Measurements from ENCODE around the gene SEMA5A. TPM values are rescaled to one million over a fixed set of nuclear protein-coding genes. Genes with fewer than 3 reads are reported as not detected.

Gene SEMA5A
- total and polyA plus RNA-seq, 2 of the 13 experiments (the other 11 are each of a cell fraction or from before 2014, with no cell fraction given), result 0.01 TPM; not detected in 1

DNA sequence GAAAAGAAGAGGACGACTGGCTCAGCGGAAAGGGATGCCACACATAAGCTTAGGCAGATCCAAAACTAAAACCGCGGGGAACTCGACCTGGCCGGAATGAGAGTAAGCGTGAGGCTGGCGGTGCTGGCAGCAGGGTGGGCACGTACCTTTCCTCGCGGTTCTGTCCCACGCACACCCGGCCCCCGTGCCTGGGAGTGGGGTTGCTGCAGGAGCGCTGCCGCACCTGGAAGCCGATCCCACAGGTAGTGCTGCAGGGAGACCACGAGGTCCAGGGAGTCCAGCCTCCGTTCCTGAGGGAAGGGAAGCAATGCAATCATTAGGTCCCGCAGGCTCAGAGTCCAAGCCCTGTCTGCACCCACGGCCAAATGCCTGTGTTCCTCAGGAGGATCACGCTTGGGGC is 427.0 kb downstream of the SEMA5A start (continued):
- TF ChIP-seq, protein P1, sequence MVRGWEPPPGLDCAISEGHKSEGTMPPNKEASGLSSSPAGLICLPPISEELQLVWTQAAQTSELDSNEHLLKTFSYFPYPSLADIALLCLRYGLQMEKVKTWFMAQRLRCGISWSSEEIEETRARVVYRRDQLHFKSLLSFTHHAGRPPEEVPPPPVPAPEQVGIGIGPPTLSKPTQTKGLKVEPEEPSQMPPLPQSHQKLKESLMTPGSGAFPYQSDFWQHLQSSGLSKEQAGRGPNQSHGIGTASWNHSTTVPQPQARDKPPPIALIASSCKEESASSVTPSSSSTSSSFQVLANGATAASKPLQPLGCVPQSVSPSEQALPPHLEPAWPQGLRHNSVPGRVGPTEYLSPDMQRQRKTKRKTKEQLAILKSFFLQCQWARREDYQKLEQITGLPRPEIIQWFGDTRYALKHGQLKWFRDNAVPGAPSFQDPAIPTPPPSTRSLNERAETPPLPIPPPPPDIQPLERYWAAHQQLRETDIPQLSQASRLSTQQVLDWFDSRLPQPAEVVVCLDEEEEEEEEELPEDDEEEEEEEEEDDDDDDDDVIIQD (CRISPR knock-in tag; IDR thresholded peaks at IDR 0.05; ENCODE audit: low read depth), result no peak
- TF ChIP-seq TBX2 (CRISPR knock-in tag; IDR thresholded peaks at IDR 0.05; ENCODE audit: borderline replicate concordance), result no peak
- TF ChIP-seq, protein P2, sequence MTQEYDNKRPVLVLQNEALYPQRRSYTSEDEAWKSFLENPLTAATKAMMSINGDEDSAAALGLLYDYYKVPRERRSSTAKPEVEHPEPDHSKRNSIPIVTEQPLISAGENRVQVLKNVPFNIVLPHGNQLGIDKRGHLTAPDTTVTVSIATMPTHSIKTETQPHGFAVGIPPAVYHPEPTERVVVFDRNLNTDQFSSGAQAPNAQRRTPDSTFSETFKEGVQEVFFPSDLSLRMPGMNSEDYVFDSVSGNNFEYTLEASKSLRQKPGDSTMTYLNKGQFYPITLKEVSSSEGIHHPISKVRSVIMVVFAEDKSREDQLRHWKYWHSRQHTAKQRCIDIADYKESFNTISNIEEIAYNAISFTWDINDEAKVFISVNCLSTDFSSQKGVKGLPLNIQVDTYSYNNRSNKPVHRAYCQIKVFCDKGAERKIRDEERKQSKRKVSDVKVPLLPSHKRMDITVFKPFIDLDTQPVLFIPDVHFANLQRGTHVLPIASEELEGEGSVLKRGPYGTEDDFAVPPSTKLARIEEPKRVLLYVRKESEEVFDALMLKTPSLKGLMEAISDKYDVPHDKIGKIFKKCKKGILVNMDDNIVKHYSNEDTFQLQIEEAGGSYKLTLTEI (CRISPR knock-in tag; conservative IDR thresholded peaks at IDR 0.05), result no peak
- TF ChIP-seq, protein P3, sequence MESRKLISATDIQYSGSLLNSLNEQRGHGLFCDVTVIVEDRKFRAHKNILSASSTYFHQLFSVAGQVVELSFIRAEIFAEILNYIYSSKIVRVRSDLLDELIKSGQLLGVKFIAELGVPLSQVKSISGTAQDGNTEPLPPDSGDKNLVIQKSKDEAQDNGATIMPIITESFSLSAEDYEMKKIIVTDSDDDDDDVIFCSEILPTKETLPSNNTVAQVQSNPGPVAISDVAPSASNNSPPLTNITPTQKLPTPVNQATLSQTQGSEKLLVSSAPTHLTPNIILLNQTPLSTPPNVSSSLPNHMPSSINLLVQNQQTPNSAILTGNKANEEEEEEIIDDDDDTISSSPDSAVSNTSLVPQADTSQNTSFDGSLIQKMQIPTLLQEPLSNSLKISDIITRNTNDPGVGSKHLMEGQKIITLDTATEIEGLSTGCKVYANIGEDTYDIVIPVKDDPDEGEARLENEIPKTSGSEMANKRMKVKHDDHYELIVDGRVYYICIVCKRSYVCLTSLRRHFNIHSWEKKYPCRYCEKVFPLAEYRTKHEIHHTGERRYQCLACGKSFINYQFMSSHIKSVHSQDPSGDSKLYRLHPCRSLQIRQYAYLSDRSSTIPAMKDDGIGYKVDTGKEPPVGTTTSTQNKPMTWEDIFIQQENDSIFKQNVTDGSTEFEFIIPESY (CRISPR knock-in tag; IDR thresholded peaks at IDR 0.05), result no peak
- TF ChIP-seq SNAPC2 (CRISPR knock-in tag; IDR thresholded peaks at IDR 0.05), result no peak

DNA sequence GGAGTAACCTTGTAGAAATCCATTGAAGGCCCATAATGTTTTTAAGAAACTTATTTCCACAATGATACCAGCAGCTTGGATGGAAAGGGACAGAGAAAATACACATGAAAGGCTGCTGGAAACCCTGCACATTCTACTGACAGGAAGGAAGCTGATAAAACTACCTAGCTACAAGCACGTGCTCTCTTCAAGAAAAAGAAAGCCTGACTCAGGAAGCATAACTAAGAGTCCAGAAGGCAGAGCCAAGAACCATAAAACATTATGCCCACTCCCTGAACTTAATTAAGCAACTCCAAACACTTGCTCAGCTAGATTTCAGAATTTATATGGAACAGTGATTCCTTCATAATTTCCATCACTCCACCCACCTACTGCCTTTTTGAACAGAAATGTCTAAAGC is 430.8 kb downstream of the SEMA5A start:
- H3K4me2 ChIP-seq (ENCODE audit: low read depth, low read length), result no peak overlapping the region
- H3K4me1 ChIP-seq (ENCODE audit: insufficient read depth, low read length), result no peaks in the 10 kb centered on the region
- in situ Hi-C loops (cut with HindIII; ENCODE audit: extremely low pct_ligation_motif_present, low pct_unique_long_range_greater_than_20kb), result no loop called here
- ChIA-PET CTCF (ENCODE audit: low intra/inter-chr PET ratio, low total read pairs) (no interaction called here), POLR2A (no interaction called here)
- no peak for ATAC-seq
- no peak overlapping the region for H3K27ac ChIP-seq (ENCODE audit: extremely low read length, insufficient read depth, low read length)
- no peak for FAIRE-seq
- intact Hi-C loops (cut with micrococcal nuclease; ENCODE audit: unreplicated experiment), result no loop called here
- no peak overlapping the region for H3K4me3 ChIP-seq (replicated peaks in 1 of 3; ENCODE audit: insufficient read depth in 1 of 3, low read depth in 2 of 3, low read length in 3 of 3)
- no peak overlapping the region for H2AFZ ChIP-seq (ENCODE audit: low read length)
- H4K20me1 ChIP-seq (ENCODE audit: insufficient read depth, low read length), result no peaks in the 10 kb centered on the region
- no TSS peak for BruUV-seq (replicated peaks)
- DNase-seq (ENCODE audit: low spot score), result no peak
- H3K9ac ChIP-seq (ENCODE audit: insufficient read depth, low read depth, low read length), result no peak overlapping the region
- no peaks in the 10 kb centered on the region for H3K79me2 ChIP-seq (ENCODE audit: insufficient read depth, low read length)
- 0% methylated on average over 1 of the region's 1 CpG for WGBS (ENCODE audit: low lambda C conversion rate)
- H3K9me3 ChIP-seq (ENCODE audit: low read length), result peaks cover 54% of the 10 kb centered on the region
- no peaks in the 10 kb centered on the region for H3K36me3 ChIP-seq (replicated peaks in 1 of 2; ENCODE audit: control insufficient read depth in 1 of 2, insufficient read depth in 2 of 2, low read length in 2 of 2)
- no peaks in the 10 kb centered on the region for H3K27me3 ChIP-seq (ENCODE audit: control insufficient read depth in 1 of 2, insufficient read depth in 2 of 2, low read length in 2 of 2)
- no peak for TF ChIP-seq EED (CRISPR knock-in tag; IDR thresholded peaks at IDR 0.05)
- TF ChIP-seq, protein P4, sequence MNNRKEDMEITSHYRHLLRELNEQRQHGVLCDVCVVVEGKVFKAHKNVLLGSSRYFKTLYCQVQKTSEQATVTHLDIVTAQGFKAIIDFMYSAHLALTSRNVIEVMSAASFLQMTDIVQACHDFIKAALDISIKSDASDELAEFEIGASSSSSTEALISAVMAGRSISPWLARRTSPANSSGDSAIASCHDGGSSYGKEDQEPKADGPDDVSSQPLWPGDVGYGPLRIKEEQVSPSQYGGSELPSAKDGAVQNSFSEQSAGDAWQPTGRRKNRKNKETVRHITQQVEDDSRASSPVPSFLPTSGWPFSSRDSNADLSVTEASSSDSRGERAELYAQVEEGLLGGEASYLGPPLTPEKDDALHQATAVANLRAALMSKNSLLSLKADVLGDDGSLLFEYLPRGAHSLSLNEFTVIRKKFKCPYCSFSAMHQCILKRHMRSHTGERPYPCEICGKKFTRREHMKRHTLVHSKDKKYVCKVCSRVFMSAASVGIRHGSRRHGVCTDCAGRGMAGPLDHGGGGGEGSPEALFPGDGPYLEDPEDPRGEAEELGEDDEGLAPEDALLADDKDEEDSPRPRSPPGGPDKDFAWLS (CRISPR knock-in tag; IDR thresholded peaks at IDR 0.05; ENCODE audit: borderline replicate concordance), result no peak
- no peak for TF ChIP-seq DR1 (CRISPR knock-in tag; IDR thresholded peaks at IDR 0.05)
- TF ChIP-seq FOXK1 (CRISPR knock-in tag; IDR thresholded peaks at IDR 0.05; ENCODE audit: borderline replicate concordance, low read depth), result no peak
- no peak for TF ChIP-seq SRF (IDR thresholded peaks at IDR 0.05; ENCODE audit: low read depth, low read length)
- TF ChIP-seq, protein P5, sequence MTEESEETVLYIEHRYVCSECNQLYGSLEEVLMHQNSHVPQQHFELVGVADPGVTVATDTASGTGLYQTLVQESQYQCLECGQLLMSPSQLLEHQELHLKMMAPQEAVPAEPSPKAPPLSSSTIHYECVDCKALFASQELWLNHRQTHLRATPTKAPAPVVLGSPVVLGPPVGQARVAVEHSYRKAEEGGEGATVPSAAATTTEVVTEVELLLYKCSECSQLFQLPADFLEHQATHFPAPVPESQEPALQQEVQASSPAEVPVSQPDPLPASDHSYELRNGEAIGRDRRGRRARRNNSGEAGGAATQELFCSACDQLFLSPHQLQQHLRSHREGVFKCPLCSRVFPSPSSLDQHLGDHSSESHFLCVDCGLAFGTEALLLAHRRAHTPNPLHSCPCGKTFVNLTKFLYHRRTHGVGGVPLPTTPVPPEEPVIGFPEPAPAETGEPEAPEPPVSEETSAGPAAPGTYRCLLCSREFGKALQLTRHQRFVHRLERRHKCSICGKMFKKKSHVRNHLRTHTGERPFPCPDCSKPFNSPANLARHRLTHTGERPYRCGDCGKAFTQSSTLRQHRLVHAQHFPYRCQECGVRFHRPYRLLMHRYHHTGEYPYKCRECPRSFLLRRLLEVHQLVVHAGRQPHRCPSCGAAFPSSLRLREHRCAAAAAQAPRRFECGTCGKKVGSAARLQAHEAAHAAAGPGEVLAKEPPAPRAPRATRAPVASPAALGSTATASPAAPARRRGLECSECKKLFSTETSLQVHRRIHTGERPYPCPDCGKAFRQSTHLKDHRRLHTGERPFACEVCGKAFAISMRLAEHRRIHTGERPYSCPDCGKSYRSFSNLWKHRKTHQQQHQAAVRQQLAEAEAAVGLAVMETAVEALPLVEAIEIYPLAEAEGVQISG (CRISPR knock-in tag; IDR thresholded peaks at IDR 0.05), result no peak
- no peak for TF ChIP-seq NR3C1 (CRISPR knock-in tag; IDR thresholded peaks at IDR 0.05)
- no peak for TF ChIP-seq CHD2 (IDR thresholded peaks at IDR 0.05; ENCODE audit: low read depth, low read length)
